Upper lobe of left lung (tissue), 6 donors: ENCODE results near the gene SDF2L1. TPM values are rescaled to one million over a fixed set of nuclear protein-coding genes. Genes with fewer than 3 reads are reported as not detected.

Experiments
- ATAC-seq, 2 donors: fragments of 200-7000 bp; cut with Tn5 transposase; one replicate each; pipeline ENCODE4 v1.9.1; 2022; ENCODE audit warnings: mild to moderate bottlenecking in 2 of 2, moderate library complexity in 2 of 2; ENCODE audit not compliant: low FRiP score in 2 of 2
- DNase-seq, 2 donors: peaks; one replicate each; pipeline ENCODE4 v3.0.0-alpha.2; 2019 to 2020
- H3K27ac ChIP-seq, 4 donors: fragments of 200-600 bp; sonication (generic); one replicate each; pipeline ENCODE4 v1.5.1; 2016 to 2019
- H3K27me3 ChIP-seq, 4 donors: fragments of 200-600 bp; sonication (generic); one replicate each; pipeline ENCODE4 v1.5.1; 2017 to 2019
- H3K36me3 ChIP-seq, 4 donors: fragments of 200-600 bp; sonication (generic); one replicate each; pipeline ENCODE4 v1.5.1; 2016 to 2019
- H3K4me1 ChIP-seq, 4 donors: fragments of 200-600 bp; sonication (generic); one replicate each; pipeline ENCODE4 v1.5.1; 2018 to 2019
- H3K4me3 ChIP-seq, 4 donors: fragments of 200-600 bp; sonication (generic); one replicate each; pipeline ENCODE4 v1.5.1; 2017 to 2019; ENCODE audit warnings: mild to moderate bottlenecking in 2 of 4, moderate library complexity in 1 of 4
- H3K9me3 ChIP-seq, 4 donors: fragments of 200-600 bp; sonication (generic); one replicate each; pipeline ENCODE4 v1.5.1; 2018 to 2019
- CTCF ChIP-seq, 6 experiments: fragments of 450-650 bp in 4 of 6; fragments of 200-600 bp in 2 of 6; sonication (generic) in 2 of 6; IDR thresholded peaks; one replicate each; pipeline ENCODE4 v1.5.1; 2016 to 2019; ENCODE audit warnings: antibody characterized with exemption in 6 of 6
- EP300 ChIP-seq, 4 donors: sonication (generic); formaldehyde crosslinking; IDR thresholded peaks; one replicate each; pipeline ENCODE4 v1.5.1; 2017; ENCODE audit warnings: antibody characterized with exemption in 4 of 4, control low read depth in 2 of 4
- POLR2A ChIP-seq, 4 donors: fragments of 450-650 bp; IDR thresholded peaks; one replicate each; pipeline ENCODE4 v1.5.1; 2016 to 2017; ENCODE audit warnings: antibody characterized with exemption in 4 of 4, mild to moderate bottlenecking in 2 of 4
- POLR2AphosphoS5 ChIP-seq, 2 donors: sonication (generic); formaldehyde crosslinking; IDR thresholded peaks; one replicate each; pipeline ENCODE4 v1.5.1; 2017; ENCODE audit warnings: antibody characterized with exemption in 2 of 2
- WGBS, 2 donors: methylation state at CpG; one replicate each; pipeline ENCODE4 v1.1.5; 2017 to 2018; 5-methylcytosine and 5-hydroxymethylcytosine counted together
- total RNA-seq, 6 donors: library from RNA; depleted of rRNA in 4 of 6; stranded (reverse); fragments of >200 nt in 4 of 6; gene quantifications; one replicate each; pipeline versions ENCODE4 v1.1.0 to v1.2.1, GENCODE V29; 2016 to 2021
- donor health status: DM: no; HTN: no; CAD: no; lungs with moderate emphysema.
- donor health status: DM: no; HTN: yes; CAD: no; lungs with severe emphysema.

The SDF2L1 gene
- total RNA-seq, 6 donors from 2014 or later, result 3.1 to 73.1 (median 38.9) TPM

GRCh38 chr22:21652010-21652546 is 10.0 kb downstream of the SDF2L1 start:
- DNase-seq, result peak; percentile 95 to 97
- no peaks in the 10 kb centered on the region for H3K9me3 ChIP-seq
- peaks cover 0 to 13% (median 0%) of the 10 kb centered on the region in 4 donors for H3K36me3 ChIP-seq
- peaks cover 16 to 29% (median 19%) of the 10 kb centered on the region in 4 donors for H3K4me1 ChIP-seq
- peak overlapping the region; percentile 51 to 60 (median 58) for H3K4me3 ChIP-seq
- WGBS, 2 donors, result 0 to 1% methylated on average over 20 to 30 of the region's 44 CpGs
- H3K27ac ChIP-seq, result peak overlapping the region in 3 of 4 donors; percentile 17 to 49 (median 36)
- no peaks in the 10 kb centered on the region for H3K27me3 ChIP-seq
- no peak for TF ChIP-seq POLR2AphosphoS5 (IDR thresholded peaks at IDR 0.05)
- TF ChIP-seq CTCF (IDR thresholded peaks at IDR 0.05), result no peak
- TF ChIP-seq POLR2A (IDR thresholded peaks at IDR 0.05), result no peak
- no peak for TF ChIP-seq EP300 (IDR thresholded peaks at IDR 0.05)
- ATAC-seq, result peak; percentile 88 to 96

DNA sequence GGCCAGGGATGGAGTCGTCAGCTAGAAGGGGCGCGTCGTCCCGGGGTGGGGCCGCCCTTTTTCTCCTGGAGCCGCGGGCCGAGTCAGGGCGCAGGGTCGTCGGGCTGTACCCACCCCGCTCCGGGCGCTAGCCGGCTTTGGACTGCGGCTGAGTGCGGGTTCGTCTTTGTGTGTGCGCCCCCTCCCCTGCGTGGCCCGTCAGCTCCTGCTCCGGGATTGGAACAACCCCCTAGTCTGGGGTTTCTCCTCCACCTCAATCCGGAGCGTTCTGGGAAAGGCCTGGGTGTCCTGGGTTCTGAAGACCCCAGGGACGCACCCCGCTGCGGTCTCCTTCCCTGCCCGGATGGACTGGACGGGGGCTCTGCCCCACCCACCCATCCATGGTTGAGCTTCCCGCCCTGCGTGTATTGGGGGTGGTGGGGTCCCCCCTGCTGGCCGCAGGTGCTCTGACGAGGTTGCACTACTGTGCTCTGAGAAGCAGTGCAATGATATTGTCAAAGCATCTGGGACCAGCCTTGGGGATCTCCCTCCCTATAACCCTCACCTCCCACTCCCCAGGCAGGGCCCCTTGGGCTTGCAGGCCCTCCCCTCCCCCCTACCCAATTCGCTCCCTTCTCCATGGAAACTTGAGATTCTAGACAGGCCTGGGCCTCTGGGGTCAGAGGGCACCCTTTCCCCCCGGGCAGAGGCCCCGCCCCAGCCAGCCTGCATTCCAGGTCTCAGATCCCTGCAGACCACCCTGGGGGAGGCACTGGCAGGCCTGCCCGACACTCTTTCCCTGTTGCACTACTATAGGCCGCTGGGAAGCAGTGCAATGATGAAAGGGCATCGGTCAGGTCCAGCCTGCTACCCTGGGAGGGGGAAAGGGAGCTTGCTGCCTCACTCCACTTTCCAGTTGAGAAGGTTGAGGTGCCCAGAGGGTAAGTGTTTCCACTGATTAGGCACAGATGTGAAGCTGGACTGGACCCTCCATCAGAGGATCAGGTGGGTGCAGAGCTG is 10.7 kb downstream of the SDF2L1 start:
- peak in 1 of 2 donors; percentile 57 for DNase-seq
- Histone ChIP-seq H3K27ac (peak overlapping the region in 1 of 4 donors; percentile 36), H3K9me3 (no peaks in the 10 kb centered on the region), H3K36me3 (peaks cover 0 to 10% (median 0%) of the 10 kb centered on the region in 4 donors), H3K4me1 (peaks cover 21 to 35% (median 25%) of the 10 kb centered on the region in 4 donors), H3K4me3 (peak overlapping the region; percentile 51 to 60 (median 58)), H3K27me3 (no peaks in the 10 kb centered on the region)
- ATAC-seq, result no peak
- WGBS, 2 donors, result 30 to 33% methylated on average over 15 to 23 of the region's 40 CpGs
- TF ChIP-seq CTCF (IDR thresholded peaks at IDR 0.05) (no peak), EP300 (IDR thresholded peaks at IDR 0.05) (no peak), POLR2A (IDR thresholded peaks at IDR 0.05) (no peak), POLR2AphosphoS5 (IDR thresholded peaks at IDR 0.05) (no peak)

DNA sequence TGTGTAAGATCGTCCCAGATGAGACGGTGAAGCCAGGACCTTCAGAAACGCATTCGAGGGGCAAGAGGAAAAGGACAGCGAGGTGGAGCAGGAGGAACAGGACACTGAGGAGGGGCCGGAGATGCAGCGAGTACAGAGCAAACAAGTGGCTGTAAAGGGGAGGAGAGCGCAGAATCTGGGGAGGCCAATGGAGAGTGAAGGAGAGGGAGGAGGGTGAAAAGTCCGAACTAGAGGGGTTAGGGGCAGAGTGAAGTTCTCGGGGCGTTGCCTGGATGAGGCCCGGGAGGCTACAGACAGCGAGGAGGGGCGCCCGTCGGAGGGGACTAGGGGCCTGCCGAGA is 14.9 kb downstream of the SDF2L1 start:
- 34 to 40% methylated on average over 17 of the region's 17 CpGs for WGBS, 2 donors
- no peak for ATAC-seq
- Histone ChIP-seq H3K36me3 (no peaks in the 10 kb centered on the region), H3K9me3 (no peaks in the 10 kb centered on the region), H3K4me1 (peaks cover 13 to 28% (median 18%) of the 10 kb centered on the region in 4 donors), H3K27me3 (no peaks in the 10 kb centered on the region), H3K27ac (peak overlapping the region in 3 of 4 donors; percentile 24 to 49 (median 26)), H3K4me3 (peak overlapping the region in 3 of 4 donors; percentile 56 to 72 (median 70))
- DNase-seq, result no peak
- TF ChIP-seq CTCF (IDR thresholded peaks at IDR 0.05) (no peak), POLR2AphosphoS5 (IDR thresholded peaks at IDR 0.05) (no peak), EP300 (IDR thresholded peaks at IDR 0.05) (no peak), POLR2A (IDR thresholded peaks at IDR 0.05) (no peak)

DNA sequence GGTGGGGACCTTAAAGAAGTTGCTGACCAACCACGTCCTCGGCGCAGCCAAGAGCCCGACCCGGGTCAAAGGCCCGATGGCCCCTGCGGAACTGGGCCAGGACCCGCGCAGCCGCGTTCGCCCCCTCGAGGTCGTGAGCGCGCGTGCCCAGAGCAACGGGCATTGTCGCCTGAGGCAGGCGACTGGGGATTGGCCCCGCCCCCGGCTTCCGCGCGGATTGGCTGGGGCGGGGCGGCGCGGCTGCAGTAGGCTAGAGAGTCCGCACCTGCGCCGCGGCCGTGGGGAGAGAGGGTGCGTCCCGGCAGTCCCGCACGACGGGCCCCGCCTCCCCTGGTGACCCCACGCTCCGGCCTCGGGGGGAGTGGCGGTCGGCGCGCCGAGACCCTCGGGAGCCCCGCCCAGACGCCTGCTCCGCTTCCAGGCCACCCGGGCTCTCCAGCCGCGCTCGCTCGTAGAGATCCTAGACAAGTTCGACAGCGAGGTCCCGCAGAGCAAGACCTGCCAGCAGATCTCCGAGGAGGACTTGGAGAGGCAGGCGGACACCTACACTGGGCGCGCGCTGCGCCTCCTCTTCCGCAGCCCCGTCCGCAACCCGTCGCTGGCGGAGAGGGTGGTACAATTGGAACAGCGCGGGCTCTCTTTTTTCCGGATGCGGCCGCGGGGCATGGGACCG is 15.4 kb downstream of the SDF2L1 start:
- ATAC-seq, result peak; percentile 75 to 92
- H3K27ac ChIP-seq, result peak overlapping the region in 3 of 4 donors; percentile 24 to 49 (median 26)

More for the DNA sequence above, 15.4 kb downstream of the SDF2L1 start:
- H3K27me3 ChIP-seq, result no peaks in the 10 kb centered on the region
- peak overlapping the region; percentile 55 to 72 (median 63) for H3K4me3 ChIP-seq
- no peaks in the 10 kb centered on the region for H3K36me3 ChIP-seq
- WGBS, 2 donors, result 0 to 5% methylated on average over 3 to 25 of the region's 79 CpGs
- H3K4me1 ChIP-seq, result peaks cover 11 to 23% (median 14%) of the 10 kb centered on the region in 4 donors
- peak; percentile 89 to 96 for DNase-seq
- no peaks in the 10 kb centered on the region for H3K9me3 ChIP-seq
- no peak for TF ChIP-seq EP300 (IDR thresholded peaks at IDR 0.05)
- peak in 1 of 4 donors; percentile 50 for TF ChIP-seq POLR2A (IDR thresholded peaks at IDR 0.05)
- TF ChIP-seq CTCF (IDR thresholded peaks at IDR 0.05), result peak in 5 of 6 experiments; percentile 17 to 56 (median 37)
- TF ChIP-seq POLR2AphosphoS5 (IDR thresholded peaks at IDR 0.05), result peak in 1 of 2 donors; percentile 25
